Astrocyte (in vitro differentiated cells and primary cell): ENCODE measurements around the gene CHSY1. TPM values are rescaled to one million over a fixed set of nuclear protein-coding genes. Genes with fewer than 3 reads are reported as not detected.

Experiments used
- DNase-seq: peaks from one replicate; pipeline ENCODE4 v3.0.0-alpha.2; 2010; ENCODE audit warnings: low read depth
- FAIRE-seq: peaks from 2 replicates; lab custom pipeline; 2011; peaks lifted over from hg19 to GRCh38; lab: Jason Lieb, UNC
- H2AFZ ChIP-seq: 2 replicates; pipeline ENCODE4 v1.6.0; 2012; ENCODE audit warnings: low read depth, low read length, inconsistent platforms
- H3K27ac ChIP-seq: 2 replicates; pipeline ENCODE4 v1.5.1; 2011; ENCODE audit warnings: low read depth, low read length, inconsistent platforms
- H3K27me3 ChIP-seq: 2 replicates; pipeline ENCODE4 v1.6.0; 2011; ENCODE audit warnings: low read length, inconsistent platforms; ENCODE audit not compliant: insufficient read depth
- H3K36me3 ChIP-seq: 2 replicates; pipeline ENCODE4 v1.5.1; 2011; ENCODE audit warnings: low read length, inconsistent platforms; ENCODE audit not compliant: insufficient read depth
- H3K4me1 ChIP-seq: 2 replicates; pipeline ENCODE4 v1.5.1; 2011; ENCODE audit warnings: low read length, inconsistent platforms; ENCODE audit not compliant: insufficient read depth
- H3K4me2 ChIP-seq: 2 replicates; pipeline ENCODE4 v1.6.0; 2012; ENCODE audit warnings: low read length, inconsistent platforms
- H3K4me3 ChIP-seq: 2 replicates; pipeline ENCODE4 v1.5.1; 2011; ENCODE audit warnings: low read depth, mild to moderate bottlenecking, low read length, inconsistent platforms; ENCODE audit not compliant: insufficient read depth
- H3K79me2 ChIP-seq: 2 replicates; pipeline ENCODE4 v1.6.0; 2012; ENCODE audit warnings: mild to moderate bottlenecking, low read length, inconsistent platforms; ENCODE audit not compliant: insufficient read depth
- H3K9ac ChIP-seq: 2 replicates; pipeline ENCODE4 v1.6.0; 2012; ENCODE audit warnings: mild to moderate bottlenecking, low read length, inconsistent platforms
- H3K9me3 ChIP-seq: 2 replicates; pipeline ENCODE4 v1.5.1; 2012; ENCODE audit warnings: low read depth, mild to moderate bottlenecking, low read length, inconsistent platforms; ENCODE audit not compliant: insufficient read depth
- H4K20me1 ChIP-seq: 2 replicates; pipeline ENCODE4 v1.6.0; 2012; ENCODE audit warnings: low read length, inconsistent platforms; ENCODE audit not compliant: insufficient read depth
- H3K27ac Mint-ChIP-seq: one replicate; pipeline ENCODE4 v1.8.0; 2021; ENCODE audit warnings: mild to moderate bottlenecking, mixed read lengths; ENCODE audit not compliant: unreplicated experiment
- H3K27me3 Mint-ChIP-seq: one replicate; pipeline ENCODE4 v1.8.0; 2021; ENCODE audit warnings: low read depth, mixed read lengths; ENCODE audit not compliant: unreplicated experiment
- H3K36me3 Mint-ChIP-seq: one replicate; pipeline ENCODE4 v1.8.0; 2021; ENCODE audit warnings: low read depth, mixed read lengths; ENCODE audit not compliant: unreplicated experiment
- H3K4me1 Mint-ChIP-seq: one replicate; pipeline ENCODE4 v1.8.0; 2021; ENCODE audit warnings: low read depth, mixed read lengths; ENCODE audit not compliant: unreplicated experiment
- H3K4me3 Mint-ChIP-seq: one replicate; pipeline ENCODE4 v1.8.0; 2021; ENCODE audit warnings: mild to moderate bottlenecking, moderate library complexity, mixed read lengths; ENCODE audit not compliant: unreplicated experiment
- H3K9me3 Mint-ChIP-seq: one replicate; pipeline ENCODE4 v1.8.0; 2021; ENCODE audit warnings: mild to moderate bottlenecking, mixed read lengths; ENCODE audit not compliant: unreplicated experiment
- CTCF ChIP-seq: IDR thresholded peaks from 2 replicates; pipeline ENCODE4 v1.5.1; 2011; ENCODE audit warnings: low read depth, mild to moderate bottlenecking, inconsistent platforms, low read length, moderate library complexity; ENCODE audit not compliant: insufficient read depth
- EZH2 ChIP-seq: IDR thresholded peaks from 2 replicates; pipeline ENCODE4 v1.6.1; 2012; ENCODE audit warnings: mild to moderate bottlenecking, low read length, inconsistent platforms; ENCODE audit not compliant: insufficient read depth
- total RNA-seq: library from RNA; stranded (reverse); gene quantifications from 2 replicates; pipeline ENCODE4 v1.2.1, GENCODE V29; 2021

CHSY1 gene
- total RNA-seq, 1 donor from 2014 or later, result 42.2 TPM

GRCh38 chr15:101243420-101243819 lies 8.4 kb downstream of the CHSY1 start:
- FAIRE-seq (no peak), DNase-seq (no peak)
- peaks cover 35% of the 10 kb centered on the region for H3K4me1 ChIP-seq
- H3K27ac ChIP-seq, result no peak overlapping the region
- no peak overlapping the region for H3K9ac ChIP-seq
- peaks cover 3% of the 10 kb centered on the region for H3K36me3 Mint-ChIP-seq
- H3K79me2 ChIP-seq, result peaks cover 100% of the 10 kb centered on the region
- H3K4me1 Mint-ChIP-seq, result peaks cover 22% of the 10 kb centered on the region
- H3K27me3 ChIP-seq, result no peaks in the 10 kb centered on the region
- TF ChIP-seq CTCF (no peak), EZH2 (no peak)
- H3K9me3 Mint-ChIP-seq, result no peaks in the 10 kb centered on the region
- no peaks in the 10 kb centered on the region for H3K27me3 Mint-ChIP-seq
- no peak overlapping the region for H2AFZ ChIP-seq
- peaks cover 99% of the 10 kb centered on the region for H4K20me1 ChIP-seq
- H3K36me3 ChIP-seq, result peaks cover 20% of the 10 kb centered on the region
- no peak overlapping the region for H3K27ac Mint-ChIP-seq
- peak overlapping the region; percentile 21 for H3K4me2 ChIP-seq
- H3K4me3 ChIP-seq, result no peak overlapping the region
- H3K4me3 Mint-ChIP-seq, result peak overlapping the region; percentile 68
- no peaks in the 10 kb centered on the region for H3K9me3 ChIP-seq

- Histone ChIP-seq H4K20me1 (peaks cover 98% of the 10 kb centered on the region), H3K4me1 (peaks cover 31% of the 10 kb centered on the region), H3K9ac (no peak overlapping the region), H3K4me3 (no peak overlapping the region), H3K36me3 (peaks cover 15% of the 10 kb centered on the region), H3K4me2 (peak overlapping the region; percentile 21), H3K79me2 (peaks cover 100% of the 10 kb centered on the region), H3K27ac (no peak overlapping the region), H3K9me3 (no peaks in the 10 kb centered on the region), H3K27me3 (no peaks in the 10 kb centered on the region), H2AFZ (no peak overlapping the region)
- Mint-ChIP-seq H3K4me1 (peaks cover 22% of the 10 kb centered on the region), H3K9me3 (no peaks in the 10 kb centered on the region), H3K4me3 (no peak overlapping the region), H3K36me3 (peaks cover 3% of the 10 kb centered on the region), H3K27ac (no peak overlapping the region), H3K27me3 (no peaks in the 10 kb centered on the region)
- FAIRE-seq (no peak), DNase-seq (peak; percentile 43)
- no peak for TF ChIP-seq EZH2
These were observed 8.9 kb downstream of the CHSY1 start for GRCh38 chr15:101242999-101243336.

GRCh38 chr15:101242160-101242998 lies 9.5 kb downstream of the CHSY1 start:
- no peaks in the 10 kb centered on the region for H3K27me3 Mint-ChIP-seq
- Histone ChIP-seq H3K9ac (no peak overlapping the region), H3K27me3 (no peaks in the 10 kb centered on the region), H2AFZ (no peak overlapping the region), H3K4me3 (no peak overlapping the region), H3K79me2 (peaks cover 100% of the 10 kb centered on the region), H3K27ac (no peak overlapping the region), H3K36me3 (peaks cover 9% of the 10 kb centered on the region), H3K4me2 (peak overlapping the region; percentile 21), H3K9me3 (no peaks in the 10 kb centered on the region), H4K20me1 (peaks cover 95% of the 10 kb centered on the region), H3K4me1 (peaks cover 31% of the 10 kb centered on the region)
- H3K4me1 Mint-ChIP-seq, result peaks cover 24% of the 10 kb centered on the region
- DNase-seq, result peak; percentile 68
- H3K4me3 Mint-ChIP-seq, result no peak overlapping the region
- H3K36me3 Mint-ChIP-seq, result peaks cover 3% of the 10 kb centered on the region
- H3K9me3 Mint-ChIP-seq, result no peaks in the 10 kb centered on the region
- no peak overlapping the region for H3K27ac Mint-ChIP-seq
- FAIRE-seq, result no peak
- TF ChIP-seq CTCF, result no peak
- TF ChIP-seq EZH2, result no peak
